HG03558 (cell line): ENCODE results near the gene MRPL36.

Experiments used
- ATAC-seq: cut with Tn5 transposase; IDR thresholded peaks from one replicate; pipeline ENCODE4 v1.9.1; 2021; ENCODE audit warnings: moderate number of reproducible peaks; ENCODE audit not compliant: unreplicated experiment; ENCODE audit errors: extremely low read depth

MRPL36 gene

GRCh38 chr5:1770443-1770802 lies 29.2 kb downstream of the MRPL36 start:
- no peak for ATAC-seq

- no peak for ATAC-seq
Observed at GRCh38 chr5:1769752-1770442, 29.7 kb downstream of the MRPL36 start.

- no peak for ATAC-seq
Observed at GRCh38 chr5:1769017-1769640, 30.5 kb downstream of the MRPL36 start.

- no peak for ATAC-seq
Observed at GRCh38 chr5:1768283-1769000, 31.2 kb downstream of the MRPL36 start.

- no peak for ATAC-seq
Observed at GRCh38 chr5:1767524-1768282, 31.9 kb downstream of the MRPL36 start.

- no peak for ATAC-seq
Observed at GRCh38 chr5:1765880-1766235, 33.8 kb downstream of the MRPL36 start.

- ATAC-seq: no peak
Observed at GRCh38 chr5:1765141-1765879, 34.3 kb downstream of the MRPL36 start.

- ATAC-seq: no peak
Observed at GRCh38 chr5:1764606-1764960, 35.1 kb downstream of the MRPL36 start.

GRCh38 chr5:1763960-1764605 lies 35.6 kb downstream of the MRPL36 start:
- ATAC-seq: no peak

- no peak for ATAC-seq
Observed at GRCh38 chr5:1763548-1763911, 36.1 kb downstream of the MRPL36 start.

- no peak for ATAC-seq
Observed at GRCh38 chr5:1762883-1763547, 36.6 kb downstream of the MRPL36 start.

GRCh38 chr5:1762121-1762882 lies 37.3 kb downstream of the MRPL36 start:
- ATAC-seq: no peak

- ATAC-seq: no peak
Observed at GRCh38 chr5:1761453-1761755, 38.2 kb downstream of the MRPL36 start.

GRCh38 chr5:1760656-1761452 lies 38.8 kb downstream of the MRPL36 start:
- ATAC-seq: no peak

- ATAC-seq: no peak
Observed at GRCh38 chr5:1760231-1760630, 39.4 kb downstream of the MRPL36 start.

GRCh38 chr5:1759378-1759970 lies 40.2 kb downstream of the MRPL36 start:
- ATAC-seq: no peak

- no peak for ATAC-seq
Observed at GRCh38 chr5:1758574-1758973, 41.1 kb downstream of the MRPL36 start.

GRCh38 chr5:1757511-1757910 lies 42.1 kb downstream of the MRPL36 start:
- ATAC-seq: no peak
